Testis (tissue), 2 donors: ENCODE measurements around the gene EPC1.

Experiments used
- CTCF ChIP-seq, 3 experiments: fragments of 450-650 bp in 2 of 3; fragments of 200-600 bp in 1 of 3; sonication (generic) in 1 of 3; IDR thresholded peaks; one replicate each; pipeline ENCODE4 v1.5.1; 2016 to 2019; ENCODE audit warnings: antibody characterized with exemption in 3 of 3, mild to moderate bottlenecking in 2 of 3, moderate library complexity in 1 of 3
- POLR2A ChIP-seq: fragments of 450-650 bp; IDR thresholded peaks from one replicate; pipeline ENCODE4 v1.6.1; 2017; ENCODE audit warnings: antibody characterized with exemption, mild to moderate bottlenecking, moderate library complexity

- TF ChIP-seq CTCF (IDR thresholded peaks at IDR 0.05) (no peak), POLR2A (no peak)
These were observed 31.7 kb upstream of the EPC1 start for GRCh38 chr10:32378363-32379317.
